ENCODE measurements around the gene JOSD1. TPM values are rescaled to one million over a fixed set of nuclear protein-coding genes. Genes with fewer than 3 reads are reported as not detected.

JOSD1 gene
- total and polyA plus RNA-seq, 9 donors = 32.0 to 51.7 (median 37.8) TPM

DNA sequence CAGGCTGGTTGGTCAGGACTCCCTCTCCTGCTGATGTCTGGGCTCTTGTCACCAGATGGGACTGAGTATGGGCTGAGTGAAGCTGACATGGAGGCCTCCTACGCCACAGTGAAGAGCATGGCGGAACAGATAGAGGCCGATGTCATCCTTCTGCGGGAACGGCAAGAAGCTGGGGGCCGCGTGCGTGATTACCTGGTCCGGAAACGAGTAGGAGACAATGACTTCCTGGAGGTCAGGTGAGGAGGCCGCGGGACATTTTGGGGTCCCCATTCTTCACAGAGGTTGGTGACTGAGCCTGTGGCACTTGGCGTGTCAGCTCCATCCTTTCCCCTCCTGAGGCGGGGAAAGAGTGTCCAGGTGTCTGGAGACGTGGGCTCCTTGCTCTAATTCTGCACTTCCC, 15.1 kb upstream of the JOSD1 start:
- WGBS (ENCODE audit: insufficient coverage) = 96% methylated on average over 13 of the region's 15 CpGs
- H3K4me3 ChIP-seq (ENCODE audit: low read length) = no peak overlapping the region
- H3K27me3 ChIP-seq (ENCODE audit: control insufficient read depth, insufficient read depth, low read length) = no peaks in the 10 kb centered on the region
- peaks cover 61% of the 10 kb centered on the region for H3K36me3 ChIP-seq (ENCODE audit: control insufficient read depth, insufficient read depth, low read length)
- H3K9me3 ChIP-seq (replicated peaks; ENCODE audit: control insufficient read depth, low read depth, low read length) = no peaks in the 10 kb centered on the region
- H3K27ac ChIP-seq (ENCODE audit: low read length) = no peak overlapping the region
- DNase-seq = no peak
- H3K4me1 ChIP-seq (ENCODE audit: control insufficient read depth, insufficient read depth, low read length) = peaks cover 40% of the 10 kb centered on the region

DNA sequence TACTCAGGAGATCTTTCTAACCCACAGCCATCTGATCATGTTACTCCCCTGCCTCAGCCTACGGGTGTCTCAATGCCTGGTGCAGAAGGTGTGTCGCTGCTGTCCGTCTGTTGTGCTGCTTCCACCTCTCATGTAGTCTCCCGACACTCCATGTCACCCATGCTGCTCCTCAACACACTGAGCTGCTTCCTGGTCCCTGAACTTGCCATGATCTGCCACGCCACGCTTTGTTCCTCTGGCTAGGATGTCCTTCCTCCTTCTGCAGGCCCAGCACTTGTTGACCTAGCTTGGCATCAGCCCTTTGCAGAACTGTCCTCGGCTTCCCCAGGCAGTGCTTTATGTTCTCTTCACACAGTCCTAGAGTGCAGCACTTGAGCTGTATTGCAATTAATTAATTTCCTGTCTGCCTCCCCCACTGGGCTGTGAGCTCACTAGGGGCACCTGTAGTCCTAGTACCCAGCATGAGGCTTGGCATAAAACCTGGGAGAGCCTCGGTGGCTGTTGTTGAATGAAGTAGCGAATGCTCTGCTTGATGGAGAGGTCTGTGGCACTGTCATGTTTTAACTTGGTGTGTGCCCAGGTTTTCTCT, 14.5 kb upstream of the JOSD1 start:
- no peaks in the 10 kb centered on the region for H3K9me3 ChIP-seq (replicated peaks; ENCODE audit: control insufficient read depth, low read depth, low read length)
- no peak for DNase-seq
- H3K4me3 ChIP-seq (ENCODE audit: low read length) = no peak overlapping the region
- H3K27me3 ChIP-seq (ENCODE audit: control insufficient read depth, insufficient read depth, low read length) = no peaks in the 10 kb centered on the region
- H3K4me1 ChIP-seq (ENCODE audit: control insufficient read depth, insufficient read depth, low read length) = peaks cover 40% of the 10 kb centered on the region
- H3K36me3 ChIP-seq (ENCODE audit: control insufficient read depth, insufficient read depth, low read length) = peaks cover 63% of the 10 kb centered on the region
- H3K27ac ChIP-seq (ENCODE audit: low read length) = peak overlapping the region; percentile 62
- 80% methylated on average over 7 of the region's 9 CpGs for WGBS (ENCODE audit: insufficient coverage)

DNA sequence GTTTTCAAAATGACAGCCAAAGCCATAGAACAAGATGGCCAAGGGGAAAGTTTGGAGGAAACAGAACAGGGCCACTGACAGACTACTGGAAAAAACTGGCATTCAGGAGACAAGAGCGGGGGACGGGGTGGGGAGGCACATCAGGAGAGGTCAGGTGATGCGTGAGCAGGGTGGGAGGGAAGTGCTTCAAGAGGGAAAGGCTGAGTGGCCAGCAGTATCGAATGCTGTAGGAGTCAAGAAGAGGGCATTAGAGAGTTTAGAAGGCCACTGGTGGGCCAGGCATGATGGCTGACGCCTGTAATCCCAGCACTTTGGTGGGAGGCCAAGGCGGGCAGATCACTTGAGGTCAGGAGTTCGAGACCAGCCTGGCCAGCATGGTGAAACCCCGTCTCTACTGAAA, 13.2 kb upstream of the JOSD1 start:
- Histone ChIP-seq H3K9me3 (replicated peaks; ENCODE audit: control insufficient read depth, low read depth, low read length) (no peaks in the 10 kb centered on the region), H3K36me3 (ENCODE audit: control insufficient read depth, insufficient read depth, low read length) (peaks cover 67% of the 10 kb centered on the region), H3K27me3 (ENCODE audit: control insufficient read depth, insufficient read depth, low read length) (no peaks in the 10 kb centered on the region), H3K4me3 (ENCODE audit: low read length) (no peak overlapping the region), H3K27ac (ENCODE audit: low read length) (peak overlapping the region; percentile 17), H3K4me1 (ENCODE audit: control insufficient read depth, insufficient read depth, low read length) (peaks cover 43% of the 10 kb centered on the region)
- no peak for DNase-seq
- WGBS (ENCODE audit: insufficient coverage) = 72% methylated on average over 7 of the region's 8 CpGs

DNA sequence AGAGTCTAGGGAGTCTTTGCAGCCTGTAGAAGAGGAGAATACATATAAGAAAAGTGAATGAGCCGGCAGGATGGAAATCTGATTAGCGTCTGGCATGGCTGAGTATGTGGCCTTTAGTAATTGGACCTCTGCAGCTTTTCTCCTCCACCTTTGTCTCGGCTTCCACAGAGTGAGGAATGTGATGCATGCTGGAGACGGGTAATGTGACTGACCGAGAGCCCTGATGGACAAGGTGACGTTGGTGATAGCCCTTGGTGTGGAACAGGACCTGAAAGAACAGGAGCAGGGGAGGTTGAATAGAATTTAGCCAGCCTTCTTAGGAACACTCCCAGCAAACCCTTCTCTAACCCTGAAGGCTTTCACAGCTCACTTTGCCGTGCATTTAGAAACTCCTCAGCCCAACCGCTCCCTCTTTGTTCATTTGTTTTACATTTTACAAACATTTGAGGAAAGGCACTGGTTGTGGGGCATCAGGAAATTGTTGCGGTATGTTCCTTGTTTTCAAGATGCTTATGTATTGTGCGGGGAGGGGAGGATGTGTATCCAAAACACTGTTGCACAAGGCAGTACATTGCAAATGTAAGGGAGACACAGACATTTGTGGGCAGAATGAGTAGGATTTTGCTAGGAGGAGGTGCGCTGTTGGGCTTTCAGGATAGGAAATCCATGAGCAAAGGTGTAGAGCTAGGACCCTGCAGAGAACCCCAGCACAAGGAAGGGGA, 11.9 kb upstream of the JOSD1 start:
- DNase-seq = no peak
- WGBS (ENCODE audit: insufficient coverage) = 90% methylated on average over 3 of the region's 11 CpGs

DNA sequence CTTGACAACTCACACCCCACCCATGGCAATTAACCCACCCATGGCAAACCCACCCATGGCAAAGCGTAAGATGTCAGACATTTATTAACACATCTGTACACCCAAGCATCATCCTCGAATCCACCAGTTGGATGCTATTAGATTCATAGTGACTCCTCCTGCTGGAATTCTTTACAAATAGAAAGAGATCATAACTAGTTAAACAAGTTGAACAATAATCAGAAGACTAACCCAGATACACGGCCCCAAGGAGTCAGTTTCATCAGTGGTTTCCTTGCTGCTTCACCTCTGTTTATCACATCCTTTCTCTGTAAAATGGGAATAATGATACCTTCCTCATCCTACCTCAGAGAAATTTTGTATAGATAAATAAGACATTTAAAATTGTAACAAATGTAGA, 10.1 kb upstream of the JOSD1 start:
- Histone ChIP-seq H3K36me3 (ENCODE audit: control insufficient read depth, insufficient read depth, low read length) (peaks cover 40% of the 10 kb centered on the region), H3K27ac (ENCODE audit: low read length) (no peak overlapping the region), H3K4me3 (ENCODE audit: low read length) (no peak overlapping the region), H3K27me3 (ENCODE audit: control insufficient read depth, insufficient read depth, low read length) (no peaks in the 10 kb centered on the region), H3K9me3 (replicated peaks; ENCODE audit: control insufficient read depth, low read depth, low read length) (no peaks in the 10 kb centered on the region), H3K4me1 (ENCODE audit: control insufficient read depth, insufficient read depth, low read length) (peaks cover 56% of the 10 kb centered on the region)
- DNase-seq = no peak
- WGBS (ENCODE audit: insufficient coverage) = no CpG with 5 or more reads among the region's 3 CpGs

More for the DNA sequence above, 11.9 kb upstream of the JOSD1 start:
- Histone ChIP-seq H3K27ac (ENCODE audit: low read length) (no peak overlapping the region), H3K4me1 (ENCODE audit: control insufficient read depth, insufficient read depth, low read length) (peaks cover 53% of the 10 kb centered on the region), H3K4me3 (ENCODE audit: low read length) (no peak overlapping the region), H3K9me3 (replicated peaks; ENCODE audit: control insufficient read depth, low read depth, low read length) (no peaks in the 10 kb centered on the region), H3K27me3 (ENCODE audit: control insufficient read depth, insufficient read depth, low read length) (no peaks in the 10 kb centered on the region), H3K36me3 (ENCODE audit: control insufficient read depth, insufficient read depth, low read length) (peaks cover 58% of the 10 kb centered on the region)

GRCh38 chr22:38710351-38710750, 9.6 kb upstream of the JOSD1 start:
- peaks cover 50% of the 10 kb centered on the region for H3K4me1 ChIP-seq (ENCODE audit: control insufficient read depth, insufficient read depth, low read length)
- no peak for DNase-seq
- H3K9me3 ChIP-seq (replicated peaks; ENCODE audit: control insufficient read depth, low read depth, low read length) = no peaks in the 10 kb centered on the region
- H3K4me3 ChIP-seq (ENCODE audit: low read length) = no peak overlapping the region
- no peaks in the 10 kb centered on the region for H3K27me3 ChIP-seq (ENCODE audit: control insufficient read depth, insufficient read depth, low read length)
- peaks cover 35% of the 10 kb centered on the region for H3K36me3 ChIP-seq (ENCODE audit: control insufficient read depth, insufficient read depth, low read length)
- 100% methylated on average over 1 of the region's 3 CpGs for WGBS (ENCODE audit: insufficient coverage)
- H3K27ac ChIP-seq (ENCODE audit: low read length) = no peak overlapping the region

GRCh38 chr22:38709306-38709705, 8.6 kb upstream of the JOSD1 start:
- no peak for DNase-seq
- no peaks in the 10 kb centered on the region for H3K9me3 ChIP-seq (replicated peaks; ENCODE audit: control insufficient read depth, low read depth, low read length)
- peaks cover 30% of the 10 kb centered on the region for H3K36me3 ChIP-seq (ENCODE audit: control insufficient read depth, insufficient read depth, low read length)
- no peak overlapping the region for H3K4me3 ChIP-seq (ENCODE audit: low read length)
- peaks cover 46% of the 10 kb centered on the region for H3K4me1 ChIP-seq (ENCODE audit: control insufficient read depth, insufficient read depth, low read length)
- no peak overlapping the region for H3K27ac ChIP-seq (ENCODE audit: low read length)
- no peaks in the 10 kb centered on the region for H3K27me3 ChIP-seq (ENCODE audit: control insufficient read depth, insufficient read depth, low read length)
- 82% methylated on average over 3 of the region's 3 CpGs for WGBS (ENCODE audit: insufficient coverage)

DNA sequence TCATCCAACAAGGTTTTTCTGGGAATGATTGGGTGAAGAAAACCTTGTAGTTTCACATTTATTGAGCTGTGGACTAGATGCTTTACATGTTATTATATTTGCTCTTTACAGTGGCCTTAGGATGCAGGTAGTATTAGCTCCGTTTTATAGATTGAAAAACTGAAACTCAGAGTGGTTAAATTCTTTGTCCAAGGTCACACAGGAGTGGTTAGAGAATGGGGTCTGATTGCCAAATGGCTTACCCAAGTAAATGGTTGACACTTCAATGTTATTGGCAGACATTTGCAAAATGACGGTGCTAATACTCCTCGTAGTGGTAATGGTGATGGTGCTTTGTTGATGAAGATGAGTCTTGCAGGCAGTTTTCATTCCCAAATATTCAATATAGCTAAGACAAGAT, 7.2 kb upstream of the JOSD1 start:
- Histone ChIP-seq H3K27ac (ENCODE audit: low read length) (no peak overlapping the region), H3K4me3 (ENCODE audit: low read length) (no peak overlapping the region), H3K4me1 (ENCODE audit: control insufficient read depth, insufficient read depth, low read length) (peaks cover 38% of the 10 kb centered on the region), H3K27me3 (ENCODE audit: control insufficient read depth, insufficient read depth, low read length) (no peaks in the 10 kb centered on the region), H3K36me3 (ENCODE audit: control insufficient read depth, insufficient read depth, low read length) (peaks cover 29% of the 10 kb centered on the region), H3K9me3 (replicated peaks; ENCODE audit: control insufficient read depth, low read depth, low read length) (no peaks in the 10 kb centered on the region)
- 92% methylated on average over 1 of the region's 3 CpGs for WGBS (ENCODE audit: insufficient coverage)
- no peak for DNase-seq

GRCh38 chr22:38707346-38707745, 6.6 kb upstream of the JOSD1 start:
- Histone ChIP-seq H3K27ac (ENCODE audit: low read length) (no peak overlapping the region), H3K36me3 (ENCODE audit: control insufficient read depth, insufficient read depth, low read length) (peaks cover 22% of the 10 kb centered on the region), H3K4me1 (ENCODE audit: control insufficient read depth, insufficient read depth, low read length) (peaks cover 31% of the 10 kb centered on the region), H3K4me3 (ENCODE audit: low read length) (no peak overlapping the region), H3K27me3 (ENCODE audit: control insufficient read depth, insufficient read depth, low read length) (no peaks in the 10 kb centered on the region), H3K9me3 (replicated peaks; ENCODE audit: control insufficient read depth, low read depth, low read length) (no peaks in the 10 kb centered on the region)
- WGBS (ENCODE audit: insufficient coverage) = 43% methylated on average over 1 of the region's 2 CpGs
- DNase-seq = no peak

DNA sequence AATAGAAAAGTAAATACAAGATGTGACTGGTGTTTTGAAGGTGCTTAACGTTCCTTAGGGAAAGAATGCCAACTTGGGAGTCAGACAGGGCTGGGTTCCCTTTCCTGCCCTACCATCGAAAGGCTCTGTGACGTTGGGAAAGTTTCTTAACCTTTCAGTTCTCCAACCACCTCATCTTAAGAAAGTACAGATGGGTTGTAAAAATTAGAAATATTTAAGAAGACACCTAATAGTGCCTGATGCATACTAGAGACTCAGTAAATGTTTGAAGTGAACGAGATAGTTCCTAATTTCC, 6.1 kb upstream of the JOSD1 start:
- Histone ChIP-seq H3K36me3 (ENCODE audit: control insufficient read depth, insufficient read depth, low read length) (peaks cover 17% of the 10 kb centered on the region), H3K4me1 (ENCODE audit: control insufficient read depth, insufficient read depth, low read length) (peaks cover 27% of the 10 kb centered on the region), H3K4me3 (ENCODE audit: low read length) (peak overlapping the region; percentile 93), H3K9me3 (replicated peaks; ENCODE audit: control insufficient read depth, low read depth, low read length) (no peaks in the 10 kb centered on the region), H3K27ac (ENCODE audit: low read length) (peak overlapping the region; percentile 96), H3K27me3 (ENCODE audit: control insufficient read depth, insufficient read depth, low read length) (no peaks in the 10 kb centered on the region)
- DNase-seq = no peak
- WGBS (ENCODE audit: insufficient coverage) = no CpG with 5 or more reads among the region's 4 CpGs
